Glutamatergic neuron (in vitro differentiated cells): Measurements from ENCODE around the gene SLIT3. TPM values are rescaled to one million over a fixed set of nuclear protein-coding genes. Genes with fewer than 3 reads are reported as not detected.
A peak's percentile ranks its signal among the peaks of the same experiment; 100 is the strongest.

Experiments
- DNase-seq: peaks from one replicate; pipeline ENCODE4 v3.0.0; 2022
- H3K27ac Mint-ChIP-seq: one replicate; pipeline ENCODE4 v1.8.0; 2020; ENCODE audit warnings: mild to moderate bottlenecking, mixed read lengths, inconsistent platforms; ENCODE audit not compliant: unreplicated experiment
- H3K27me3 Mint-ChIP-seq: one replicate; pipeline ENCODE4 v1.8.0; 2020; ENCODE audit warnings: mild to moderate bottlenecking, moderate library complexity, mixed read lengths, inconsistent platforms; ENCODE audit not compliant: unreplicated experiment
- H3K36me3 Mint-ChIP-seq: one replicate; pipeline ENCODE4 v1.8.0; 2020; ENCODE audit warnings: mild to moderate bottlenecking, mixed read lengths, inconsistent platforms; ENCODE audit not compliant: unreplicated experiment
- H3K4me1 Mint-ChIP-seq: one replicate; pipeline ENCODE4 v1.8.0; 2020; ENCODE audit warnings: mild to moderate bottlenecking, low read depth, mixed read lengths, inconsistent platforms; ENCODE audit not compliant: unreplicated experiment
- H3K4me3 Mint-ChIP-seq: one replicate; pipeline ENCODE4 v1.8.0; 2020; ENCODE audit warnings: mild to moderate bottlenecking, mixed read lengths, inconsistent platforms; ENCODE audit not compliant: unreplicated experiment
- H3K9me3 Mint-ChIP-seq: one replicate; pipeline ENCODE4 v1.8.0; 2020; ENCODE audit warnings: mild to moderate bottlenecking, moderate library complexity, mixed read lengths, inconsistent platforms; ENCODE audit not compliant: unreplicated experiment
- CTCF ChIP-seq: fragments of 200-600 bp; sonication (generic); IDR thresholded peaks from one replicate; pipeline ENCODE4 v1.5.0; 2021; ENCODE audit not compliant: partially characterized antibody, unreplicated experiment
- total RNA-seq: library from RNA; stranded (reverse); fragmentation: NEBNext Ultra II Directional; extraction: Animal tissue kit (Norgen Biotek cat#: 25700); gene quantifications from one replicate; pipeline ENCODE4 v1.2.1, GENCODE V29; 2021; ENCODE audit not compliant: unreplicated experiment

The SLIT3 gene
- total RNA-seq, 1 donor from 2014 or later, result 11.5 TPM

- TF ChIP-seq CTCF, result no peak
- Mint-ChIP-seq H3K4me1 (peaks cover 6% of the 10 kb centered on the region), H3K36me3 (no peaks in the 10 kb centered on the region), H3K27ac (no peak overlapping the region), H3K27me3 (peaks cover 6% of the 10 kb centered on the region), H3K9me3 (peaks cover 2% of the 10 kb centered on the region), H3K4me3 (no peak overlapping the region)
- no peak for DNase-seq
These were observed 299.5 kb downstream of the SLIT3 start for GRCh38 chr5:169001394-169001793.

GRCh38 chr5:168995024-168995423, 305.9 kb downstream of the SLIT3 start:
- TF ChIP-seq CTCF, result no peak
- Mint-ChIP-seq H3K36me3 (no peaks in the 10 kb centered on the region), H3K4me3 (no peak overlapping the region), H3K27me3 (peaks cover 3% of the 10 kb centered on the region), H3K27ac (no peak overlapping the region), H3K4me1 (peaks cover 9% of the 10 kb centered on the region), H3K9me3 (peaks cover 2% of the 10 kb centered on the region)
- DNase-seq, result no peak

- peak; percentile 31 for DNase-seq
- Mint-ChIP-seq H3K4me1 (peaks cover 9% of the 10 kb centered on the region), H3K27ac (no peak overlapping the region)
These were observed 308.3 kb downstream of the SLIT3 start for GRCh38 chr5:168992687-168993086.

GRCh38 chr5:168992016-168992415, 308.9 kb downstream of the SLIT3 start:
- no peak overlapping the region for H3K4me3 Mint-ChIP-seq
- peaks cover 9% of the 10 kb centered on the region for H3K4me1 Mint-ChIP-seq
- DNase-seq, result no peak
- no peaks in the 10 kb centered on the region for H3K36me3 Mint-ChIP-seq
- peaks cover 2% of the 10 kb centered on the region for H3K9me3 Mint-ChIP-seq
- peaks cover 3% of the 10 kb centered on the region for H3K27me3 Mint-ChIP-seq
- no peak for TF ChIP-seq CTCF
- H3K27ac Mint-ChIP-seq, result no peak overlapping the region

More at GRCh38 chr5:168992687-168993086, 308.3 kb downstream of the SLIT3 start:
- no peak overlapping the region for H3K4me3 Mint-ChIP-seq
- no peaks in the 10 kb centered on the region for H3K36me3 Mint-ChIP-seq
- peaks cover 2% of the 10 kb centered on the region for H3K9me3 Mint-ChIP-seq
- TF ChIP-seq CTCF, result peak; percentile 11
- H3K27me3 Mint-ChIP-seq, result peaks cover 3% of the 10 kb centered on the region

GRCh38 chr5:168991311-168991710, 309.6 kb downstream of the SLIT3 start:
- H3K4me1 Mint-ChIP-seq, result peaks cover 9% of the 10 kb centered on the region
- H3K9me3 Mint-ChIP-seq, result peaks cover 2% of the 10 kb centered on the region
- no peak for TF ChIP-seq CTCF
- H3K27ac Mint-ChIP-seq, result no peak overlapping the region
- H3K36me3 Mint-ChIP-seq, result no peaks in the 10 kb centered on the region
- H3K4me3 Mint-ChIP-seq, result no peak overlapping the region
- no peak for DNase-seq
- no peaks in the 10 kb centered on the region for H3K27me3 Mint-ChIP-seq
